Dermis blood vessel endothelial cell (primary cell): ENCODE data around the gene SLC35E3. TPM values are rescaled to one million over a fixed set of nuclear protein-coding genes. Genes with fewer than 3 reads are reported as not detected.
A peak's percentile ranks its signal among the peaks of the same experiment; 100 is the strongest.

Experiments used
- DNase-seq: peaks from one replicate; pipeline ENCODE4 v3.0.0; 2010
- total RNA-seq: library from RNA; depleted of rRNA; stranded (reverse); fragments of >200 nt; gene quantifications from 2 replicates; pipeline ENCODE4 v1.2.3, GENCODE V29; 2014

Gene SLC35E3
- total RNA-seq, 1 donor from 2014 or later, result 4.6 TPM

DNA sequence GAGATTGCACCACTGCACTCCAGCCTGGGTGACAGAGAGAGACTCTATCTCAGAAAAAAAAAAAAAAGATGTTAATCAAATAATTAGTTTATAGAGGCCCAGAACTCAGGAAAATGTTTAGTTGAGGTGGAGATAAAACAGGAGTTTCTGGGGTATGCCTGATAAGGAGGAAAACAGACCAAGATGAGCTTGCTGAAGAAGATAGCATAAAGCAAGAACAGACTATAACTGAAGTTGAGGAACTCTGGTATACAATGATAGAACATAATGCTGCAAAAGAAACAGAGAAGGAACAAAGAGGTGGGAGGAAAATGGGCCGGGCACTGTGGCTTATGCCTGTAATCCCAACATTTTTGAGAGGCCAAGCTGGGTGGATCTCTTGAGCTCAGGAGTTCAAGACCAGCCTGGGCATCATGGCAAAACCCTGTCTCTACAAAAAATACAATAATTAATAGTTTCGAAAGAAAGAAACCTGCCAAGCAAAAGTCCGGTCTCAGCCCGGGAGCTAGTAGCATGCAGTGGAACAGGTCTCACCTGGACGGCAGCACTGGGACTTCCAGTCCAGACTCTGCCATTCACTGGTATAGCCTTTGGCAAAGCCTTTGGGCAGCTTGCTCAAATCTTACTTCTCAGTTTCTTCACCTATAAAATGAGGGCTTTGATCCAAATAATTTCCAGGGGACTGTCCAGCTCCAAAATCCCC, 25.4 kb downstream of the SLC35E3 start:
- no peak for DNase-seq

DNA sequence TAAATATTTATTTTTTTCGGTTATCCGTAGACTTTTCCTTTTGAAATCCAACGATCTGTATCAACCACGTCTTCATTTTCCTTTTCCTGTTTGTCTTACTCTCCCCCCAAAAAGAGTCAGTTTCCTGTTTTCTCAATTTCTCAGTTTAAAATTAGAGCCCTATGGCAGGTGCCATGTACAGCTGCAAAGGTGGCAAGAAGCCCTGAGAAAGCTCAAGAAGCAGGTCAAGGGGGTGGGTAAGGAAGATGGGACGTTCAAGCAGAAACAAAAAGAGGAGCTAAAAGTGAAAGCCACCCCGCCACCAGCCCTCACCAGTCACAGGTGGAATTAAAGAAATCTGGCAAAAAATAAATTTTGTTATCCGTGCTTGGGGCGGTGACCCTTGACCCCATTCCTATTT, 26.7 kb downstream of the SLC35E3 start:
- DNase-seq, result no peak

DNA sequence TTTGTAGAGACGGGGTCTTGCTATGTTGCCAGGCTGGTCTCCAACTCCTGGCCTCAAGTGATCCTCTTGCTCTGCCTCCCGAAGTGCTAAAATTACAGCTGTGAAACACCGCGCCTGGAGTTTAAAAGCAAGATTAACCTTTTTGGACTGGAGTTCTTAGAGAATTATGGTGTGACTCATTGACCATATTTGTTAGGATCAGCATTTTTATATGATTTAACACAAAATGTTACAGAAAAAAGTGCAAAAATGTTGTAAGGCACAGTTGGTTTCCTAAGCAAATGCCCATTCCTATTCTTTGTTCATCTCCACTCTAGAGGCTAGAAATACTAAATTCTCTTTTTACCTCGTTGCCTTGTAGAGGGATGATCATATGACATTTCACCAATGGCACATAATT, 27.6 kb downstream of the SLC35E3 start:
- no peak for DNase-seq

DNA sequence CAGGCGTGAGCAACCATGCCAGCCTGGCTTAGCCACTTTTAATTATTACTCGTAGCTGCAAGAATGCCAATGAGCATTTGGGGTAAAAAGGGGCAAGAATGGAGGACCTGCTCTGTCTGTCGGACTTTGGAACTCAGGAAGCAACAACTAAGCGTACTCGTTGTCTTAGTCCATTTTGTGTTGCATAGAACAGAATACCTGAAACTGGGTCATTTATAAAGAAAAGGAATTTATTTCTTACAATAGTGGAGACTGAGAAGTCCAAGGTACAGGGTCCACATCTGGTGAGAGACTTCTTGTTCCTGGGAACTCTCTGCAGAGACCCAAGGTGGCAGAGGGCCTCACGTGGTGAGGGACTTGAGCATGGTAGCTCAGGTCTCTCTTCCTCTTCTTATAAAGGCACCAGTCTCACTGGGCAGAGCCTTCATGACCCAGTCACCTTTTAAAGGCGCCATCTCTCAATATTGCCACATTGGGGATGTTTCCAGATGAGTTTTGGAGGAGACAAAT, 29.2 kb downstream of the SLC35E3 start:
- DNase-seq, result no peak

DNA sequence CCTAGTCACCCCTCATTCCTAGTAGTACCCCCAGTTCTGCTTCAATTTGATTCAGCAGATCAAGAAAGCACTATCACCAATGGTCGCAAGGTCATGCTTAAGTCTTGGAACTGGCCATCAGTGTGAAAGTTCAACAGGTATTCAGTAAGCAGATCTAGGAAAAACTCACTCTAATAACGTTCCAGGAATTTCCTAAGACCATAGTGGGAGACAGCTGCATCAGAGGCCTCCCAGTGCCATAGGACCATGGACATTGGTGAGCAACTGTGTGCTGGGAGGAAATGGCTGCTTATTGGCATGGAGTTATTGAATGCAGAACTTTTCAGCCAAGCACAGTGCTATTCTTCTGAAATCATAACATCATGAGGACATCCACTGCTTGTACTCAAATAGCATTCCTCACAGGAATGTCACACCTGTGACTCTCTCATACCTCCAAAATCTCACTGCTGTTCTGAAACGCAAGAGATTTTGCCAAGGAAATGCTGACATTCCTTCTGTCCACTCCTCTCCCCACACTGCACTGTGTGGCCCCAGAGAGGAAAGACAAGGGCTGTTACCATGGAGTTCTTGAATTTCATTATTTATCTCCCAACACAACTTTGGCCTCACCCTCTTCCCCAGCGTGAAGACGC, 31.1 kb downstream of the SLC35E3 start:
- no peak for DNase-seq

DNA sequence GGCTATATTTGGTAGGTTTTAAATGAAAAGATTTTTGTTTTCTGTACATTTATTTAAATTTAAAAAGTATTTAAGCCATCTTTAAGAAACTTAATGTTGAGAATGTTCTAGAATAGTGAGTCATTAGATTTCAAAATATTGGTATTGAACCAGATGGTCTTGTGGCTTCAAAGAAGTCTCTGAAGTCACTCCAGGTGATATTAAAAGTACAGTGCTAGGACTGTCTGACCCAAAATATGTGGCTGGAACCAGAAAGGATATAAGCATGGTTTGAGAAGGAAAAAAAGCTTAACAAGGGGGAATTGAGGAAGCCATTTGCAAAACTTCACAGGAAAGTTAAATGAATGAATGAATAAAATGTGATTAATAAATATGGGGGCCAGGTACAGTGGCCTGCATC, 33.3 kb downstream of the SLC35E3 start:
- DNase-seq, result no peak

DNA sequence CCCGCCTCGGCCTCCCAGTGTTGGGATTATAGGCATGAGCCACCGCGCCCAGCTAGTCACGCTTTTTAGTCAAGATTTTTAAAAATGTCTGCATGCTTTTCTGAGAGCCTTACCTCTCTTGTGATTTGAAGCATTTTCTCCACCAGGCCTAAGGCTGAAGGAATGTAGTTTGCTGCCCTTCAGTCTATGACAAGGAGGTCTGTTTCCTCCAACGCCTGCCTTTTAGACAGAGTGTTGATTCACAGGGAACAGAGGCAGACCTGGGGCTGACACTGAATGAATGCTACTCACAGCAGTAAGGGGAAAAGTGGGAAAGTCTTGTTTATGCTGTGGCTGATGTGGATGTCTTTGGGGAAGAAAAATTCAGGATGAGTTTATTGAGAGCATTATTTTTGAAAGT, 34.8 kb downstream of the SLC35E3 start:
- no peak for DNase-seq

DNA sequence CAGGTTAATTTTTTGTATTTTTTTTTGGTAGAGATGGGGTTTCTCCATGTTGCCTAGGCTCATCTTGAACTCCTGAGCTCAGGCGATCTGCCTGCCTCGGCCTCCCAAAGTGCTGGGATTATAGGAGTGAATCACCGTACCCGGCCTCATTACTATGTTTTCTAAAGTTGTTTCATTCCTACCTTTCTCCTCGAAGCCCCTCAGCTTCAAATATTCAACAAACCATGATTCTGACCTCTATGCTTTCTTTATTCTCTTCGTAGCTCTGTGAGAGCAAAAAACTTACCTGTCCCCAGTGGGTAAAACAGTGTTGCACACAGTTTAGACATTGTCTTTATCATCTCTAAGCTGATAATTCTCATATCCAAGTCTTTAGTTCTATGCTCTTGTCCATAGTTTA, 35.8 kb downstream of the SLC35E3 start:
- DNase-seq, result no peak

DNA sequence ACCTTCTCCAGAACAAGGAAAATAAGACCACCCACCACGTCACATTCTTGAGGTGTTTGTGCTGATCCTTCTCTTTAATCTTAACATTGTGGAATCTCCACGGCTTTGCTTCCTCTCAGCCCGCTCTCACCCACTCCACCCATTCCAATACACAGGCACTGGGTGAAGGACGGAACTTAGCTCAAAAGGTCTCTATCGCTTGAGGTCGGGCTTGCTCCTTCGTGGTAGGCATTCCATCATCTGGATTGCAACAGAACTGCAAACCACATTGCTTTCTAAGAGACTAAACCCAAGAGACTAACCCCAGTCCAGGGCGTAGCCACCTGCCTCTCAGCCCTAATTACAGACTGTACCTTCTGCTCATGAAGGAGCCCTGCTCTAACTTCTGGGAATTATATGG, 38.0 kb downstream of the SLC35E3 start:
- DNase-seq, result no peak

DNA sequence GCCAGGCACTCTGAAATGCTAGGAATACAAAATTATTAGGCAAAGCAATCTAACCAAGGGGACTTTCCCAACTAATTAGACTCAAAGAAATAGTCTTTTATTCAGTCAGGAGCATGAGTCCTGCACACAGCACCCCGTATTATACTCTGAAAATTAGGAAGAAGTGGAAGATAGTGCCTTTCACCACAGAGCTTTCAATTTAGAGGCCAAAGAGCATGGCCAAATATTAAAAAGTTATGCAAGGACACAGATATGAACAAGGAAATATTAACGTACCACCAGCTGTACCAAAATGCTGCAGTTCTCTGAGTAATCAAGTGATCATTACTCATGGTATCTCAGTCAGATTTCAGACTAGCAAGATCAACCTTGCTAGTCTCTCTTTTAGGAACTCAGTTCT, 39.4 kb downstream of the SLC35E3 start:
- DNase-seq, result no peak

DNA sequence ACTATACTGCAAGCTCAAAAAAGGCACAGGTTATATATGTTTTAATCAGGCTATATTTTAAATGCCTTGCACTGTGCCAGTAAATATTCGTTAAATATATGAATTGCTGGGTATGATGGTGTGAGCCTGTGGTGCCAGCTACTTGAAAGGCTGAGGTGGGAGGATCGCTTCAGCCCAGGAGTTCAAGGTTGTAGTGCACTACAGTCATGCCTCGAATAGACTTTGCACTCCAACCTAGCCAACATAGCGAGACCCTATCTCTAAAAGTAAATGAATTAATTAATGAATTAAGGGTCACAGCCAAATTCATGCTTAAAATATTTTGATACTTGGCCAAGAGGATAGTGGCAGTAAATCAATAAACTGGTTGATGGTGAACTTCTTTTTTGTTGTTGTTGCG, 39.8 kb downstream of the SLC35E3 start:
- DNase-seq, result no peak

DNA sequence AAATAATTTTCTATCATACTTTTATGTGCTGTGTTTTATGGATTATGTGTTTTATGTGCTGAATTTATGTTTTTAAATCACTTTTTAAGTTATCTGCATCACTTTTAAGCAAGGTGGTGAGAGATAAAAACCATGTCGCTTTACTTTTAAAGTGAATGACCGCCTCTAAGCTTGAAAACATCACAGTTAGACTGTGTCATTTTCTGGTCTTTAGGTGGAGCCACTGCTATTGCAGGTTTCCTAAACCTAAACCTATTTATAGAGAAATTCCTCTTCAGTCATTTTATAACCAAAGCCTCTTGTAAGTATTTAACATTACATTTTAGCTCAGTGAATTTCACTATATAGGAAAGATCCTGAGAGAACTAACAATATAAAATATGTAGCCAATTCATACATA, 41.0 kb downstream of the SLC35E3 start:
- DNase-seq, result peak; percentile 55

DNA sequence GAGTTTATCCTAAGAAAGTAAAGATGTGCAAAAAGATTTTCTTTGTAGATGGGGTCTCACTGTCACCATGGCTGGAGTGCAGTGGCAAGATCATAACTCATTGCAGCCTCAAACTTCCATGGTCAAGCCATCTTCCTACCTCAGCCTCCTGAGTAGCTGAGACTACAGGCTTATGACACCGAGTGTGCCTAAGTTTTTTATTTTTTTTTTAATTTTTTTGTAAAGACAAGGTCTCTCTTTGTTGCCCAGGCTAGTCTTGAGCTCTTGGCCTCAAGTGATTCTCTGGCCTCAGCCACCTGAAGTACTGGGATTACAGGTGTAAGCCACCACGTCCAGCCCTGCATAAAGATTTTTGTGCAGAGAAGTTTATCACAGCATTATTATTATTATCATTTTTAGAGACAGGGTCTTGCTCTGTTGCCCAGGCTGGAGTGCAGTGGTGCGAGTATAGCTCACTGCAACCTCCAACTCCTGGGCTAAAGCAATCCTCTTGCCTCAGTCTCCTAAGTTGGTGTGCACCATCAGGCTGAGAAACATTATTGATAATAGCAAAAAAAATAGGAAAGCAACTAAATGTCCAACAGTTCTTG, 42.7 kb downstream of the SLC35E3 start:
- no peak for DNase-seq

DNA sequence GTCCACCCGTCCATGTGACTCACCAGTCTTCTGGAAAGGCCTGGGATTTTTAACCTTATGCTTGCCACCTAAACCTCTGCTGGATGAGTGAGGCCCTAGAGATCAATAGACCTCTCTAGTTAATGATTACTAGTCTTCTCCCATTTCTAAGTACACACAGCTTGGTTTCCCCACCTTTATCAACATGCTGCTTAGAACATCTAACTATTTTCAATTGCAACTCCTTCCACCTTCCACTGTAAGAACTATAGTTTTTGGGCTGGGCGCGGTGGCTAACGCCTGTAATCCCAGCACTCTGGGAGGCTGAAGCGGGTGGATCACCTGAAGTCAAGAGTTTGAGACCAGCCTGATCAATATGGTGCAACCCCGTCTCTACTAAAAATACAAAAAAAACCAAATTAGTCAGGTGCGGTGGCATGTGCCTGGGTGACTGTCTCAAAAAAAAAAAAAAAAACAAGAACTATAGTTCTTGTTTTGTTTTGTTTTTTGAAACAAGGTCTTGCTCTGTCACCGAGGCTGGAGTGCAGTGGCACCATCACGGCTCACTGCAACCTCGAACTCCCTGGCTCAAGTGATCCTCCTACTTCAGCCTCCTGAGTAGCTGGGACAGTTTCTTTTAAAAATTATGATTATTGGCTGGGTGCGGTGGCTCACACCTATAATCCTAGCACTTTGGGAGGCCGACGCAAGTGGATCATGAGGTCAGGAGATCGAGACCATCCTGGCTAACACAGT, 43.3 kb downstream of the SLC35E3 start:
- no peak for DNase-seq

DNA sequence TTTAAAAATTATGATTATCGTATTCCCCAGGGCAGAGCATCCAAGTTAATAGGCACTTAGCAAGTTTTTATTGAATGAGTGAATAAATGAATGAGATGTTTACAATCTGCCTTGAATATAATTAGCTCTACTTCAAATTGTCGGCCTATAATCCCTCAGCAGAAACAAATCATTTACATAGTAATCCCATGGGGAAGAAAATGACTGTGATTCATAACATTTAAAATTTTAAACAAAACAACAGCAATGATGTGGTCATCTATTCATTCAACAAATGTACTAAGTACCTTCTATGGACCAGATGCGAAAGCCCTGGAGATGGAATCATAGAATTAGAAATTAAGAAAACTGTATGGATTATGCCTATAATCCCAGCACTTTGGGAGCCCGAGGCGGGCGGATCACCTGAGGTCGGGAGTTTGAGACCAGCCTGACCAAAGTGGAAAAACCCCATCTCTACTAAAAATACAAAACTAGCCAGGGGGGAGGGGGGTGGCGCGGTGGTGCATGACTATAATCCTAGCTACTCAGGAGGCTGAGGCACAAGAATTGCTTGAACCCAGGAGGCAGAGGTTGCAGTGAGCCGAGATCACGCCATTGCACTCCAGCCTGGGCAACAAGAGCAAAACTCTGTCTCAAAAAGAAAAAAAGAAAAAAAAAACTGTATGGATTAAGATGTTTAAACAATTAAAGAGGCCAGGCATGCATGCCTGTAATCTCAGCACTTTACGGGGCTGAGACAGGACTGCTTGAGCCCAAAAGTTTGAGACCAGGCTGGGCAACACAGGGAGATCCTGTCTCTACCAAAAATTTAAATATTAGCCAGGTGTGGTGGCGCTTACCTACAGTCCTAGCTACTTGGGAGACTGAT, 44.3 kb downstream of the SLC35E3 start:
- no peak for DNase-seq

DNA sequence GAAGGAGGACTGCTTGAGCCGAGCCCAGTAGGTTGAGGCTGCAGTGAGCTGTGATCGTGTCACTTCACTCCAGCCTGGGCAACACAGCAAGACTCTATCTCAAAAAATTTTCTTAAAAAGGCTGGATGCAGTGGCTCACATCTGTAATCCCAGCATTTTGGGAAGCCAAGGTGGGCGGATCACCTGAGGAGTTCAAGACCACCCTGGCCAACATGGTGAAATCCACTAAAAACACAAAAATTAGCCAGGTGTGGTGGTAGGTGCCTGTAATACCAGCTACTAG, 44.9 kb downstream of the SLC35E3 start:
- DNase-seq, result no peak

DNA sequence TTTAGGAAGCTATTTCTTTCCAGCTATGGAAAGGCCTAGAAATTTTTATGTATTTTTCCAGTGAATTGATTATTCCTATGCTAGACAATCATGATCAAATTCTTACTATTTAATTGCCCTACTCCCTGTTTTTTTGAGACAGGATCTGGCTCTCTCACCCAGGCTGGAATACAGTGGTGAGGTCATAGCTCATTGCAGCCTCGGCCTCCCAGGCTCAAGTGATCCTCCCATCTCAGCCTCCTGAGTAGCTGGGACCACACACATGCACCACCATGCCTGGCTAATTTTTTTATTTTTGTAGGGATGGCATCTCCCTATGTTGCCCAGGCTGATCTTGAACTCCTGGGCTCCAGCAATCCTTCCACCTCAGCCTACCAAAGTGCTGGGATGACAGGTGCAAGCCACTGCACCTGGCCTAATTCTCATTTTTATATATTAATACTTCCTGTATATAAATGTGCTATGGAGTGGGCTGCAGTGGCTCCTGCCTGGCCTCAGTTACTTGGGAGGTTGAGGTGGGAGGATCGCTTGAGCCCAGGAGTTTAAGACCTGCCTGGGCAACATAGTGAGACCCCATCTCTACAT, 46.0 kb downstream of the SLC35E3 start:
- no peak for DNase-seq

DNA sequence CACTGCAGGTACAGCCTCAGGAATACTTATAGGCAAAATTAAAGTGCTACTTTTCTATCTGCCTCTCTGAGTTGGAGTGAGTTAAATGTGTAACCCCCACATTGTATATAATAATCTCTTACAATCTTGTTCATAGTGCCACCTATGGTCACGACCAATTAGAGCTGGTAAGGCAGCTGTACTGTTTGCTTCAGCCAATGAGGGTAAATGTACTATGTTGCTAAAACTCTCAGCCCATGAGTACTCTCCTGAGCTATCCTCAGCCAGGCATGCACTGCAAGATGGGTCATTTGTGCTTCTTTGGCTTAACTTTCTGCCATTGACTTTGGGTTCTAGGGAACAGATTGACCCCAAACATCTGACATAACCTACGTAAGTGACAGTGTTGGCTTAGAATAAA, 47.0 kb downstream of the SLC35E3 start:
- DNase-seq, result peak; percentile 69

DNA sequence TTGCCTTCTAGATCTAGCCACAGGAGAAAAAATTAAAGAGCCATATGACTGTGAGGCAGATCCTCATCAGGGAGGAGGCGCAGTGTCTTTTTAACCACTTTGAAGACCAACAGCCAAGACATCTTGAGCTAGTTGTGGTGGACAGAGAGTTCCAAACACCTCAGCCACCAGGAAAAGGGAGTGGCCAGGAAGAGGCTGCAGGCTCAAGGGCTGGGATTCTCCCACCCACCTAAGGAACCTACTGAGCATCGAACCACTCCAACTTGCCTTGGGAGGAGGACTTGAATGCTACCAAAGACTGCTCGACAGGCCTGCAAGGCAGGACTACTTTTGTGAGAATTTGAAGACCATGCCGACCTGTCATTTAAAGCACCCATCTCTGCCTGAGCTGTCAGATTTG, 47.5 kb downstream of the SLC35E3 start:
- no peak for DNase-seq

DNA sequence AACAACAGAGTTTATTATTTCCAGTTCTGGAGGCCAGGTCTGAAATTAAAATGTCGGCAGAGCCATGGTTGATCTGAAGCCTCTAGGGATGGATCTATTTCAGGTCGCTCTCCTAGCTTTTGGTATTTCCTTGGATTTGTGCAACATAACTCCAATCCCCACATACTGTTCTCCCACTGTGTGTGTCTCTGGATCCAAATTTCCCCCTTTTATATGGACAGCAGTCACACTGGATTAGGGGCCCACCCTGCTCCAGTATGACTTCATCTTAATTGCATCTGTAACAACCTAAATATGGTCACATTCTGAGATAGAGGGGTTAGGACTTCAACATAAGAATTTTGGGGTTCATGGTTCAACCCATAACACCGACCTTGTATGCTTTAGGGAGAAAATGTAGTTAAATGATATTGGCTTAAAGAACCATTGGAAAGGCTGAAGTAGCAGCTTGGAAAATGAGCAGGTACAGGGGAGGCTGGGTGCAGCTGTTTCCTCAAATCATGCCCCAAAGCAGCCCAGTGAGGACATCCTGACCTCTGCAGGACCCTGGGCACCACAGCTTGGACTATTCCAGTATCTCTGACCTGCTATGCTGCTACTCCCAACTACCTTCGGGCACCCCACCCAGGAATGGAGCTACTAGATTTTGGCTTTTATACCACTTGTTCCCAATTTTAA, 48.1 kb downstream of the SLC35E3 start:
- no peak for DNase-seq

DNA sequence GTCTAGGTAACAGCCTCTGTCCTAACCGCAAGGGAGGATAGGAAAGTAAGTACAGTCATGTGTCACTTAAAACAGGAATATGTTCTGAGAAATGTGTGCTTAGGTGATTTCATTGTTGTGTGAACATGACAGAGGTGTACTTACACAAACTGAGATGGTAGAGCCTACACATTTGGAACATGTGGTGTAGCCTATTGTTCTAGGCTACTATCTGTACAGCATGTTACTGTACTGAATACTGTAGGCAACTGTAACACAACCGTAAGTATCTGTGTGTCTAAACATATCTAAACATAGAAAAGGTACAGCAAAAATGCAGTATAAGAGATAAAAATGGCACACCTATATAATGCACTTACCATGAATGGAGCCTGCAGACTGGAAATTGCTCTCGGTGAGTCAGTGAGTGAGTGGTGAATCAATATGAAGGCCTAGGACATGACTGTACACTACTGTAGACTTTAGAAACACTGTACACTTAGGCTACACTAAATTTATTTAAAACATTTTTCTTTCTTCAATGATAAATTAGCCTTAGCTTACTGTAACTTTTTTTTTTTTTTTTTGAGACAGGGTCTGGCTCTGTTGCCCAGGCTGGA, 48.8 kb downstream of the SLC35E3 start:
- DNase-seq, result no peak
